ENCODE measurements around the gene ALG14. TPM values are rescaled to one million over a fixed set of nuclear protein-coding genes. Genes with fewer than 3 reads are reported as not detected.
A peak's percentile ranks its signal among the peaks of the same experiment; 100 is the strongest.
"Not testable (repeated sequence)": the region's sequence is repeated elsewhere in the genome, so short reads cannot be mapped to it uniquely, and the experiment has no call there.

The ALG14 gene
- total and polyA plus RNA-seq, 2 experiments from 2014 or later: 2.7 to 8.2 TPM

- Histone ChIP-seq H3K36me3 (no peaks in the 10 kb centered on the region), H3K4me1 (ENCODE audit: low read depth) (peaks cover 10% of the 10 kb centered on the region), H3K4me3 (no peak overlapping the region), H3K9me3 (ENCODE audit: low read depth) (no peaks in the 10 kb centered on the region), H3K27me3 (no peaks in the 10 kb centered on the region), H3K27ac (no peak overlapping the region)
- no peak for TF ChIP-seq CTCF (IDR thresholded peaks at IDR 0.05; ENCODE audit: low read depth, low read length)
- peak in 1 of 2 donors; percentile 82 for DNase-seq (ENCODE audit: low read depth in 1 of 2, low spot score in 1 of 2)
These were observed 49.2 kb downstream of the ALG14 start for GRCh38 chr1:95023399-95024043.

- no peak for TF ChIP-seq CTCF (IDR thresholded peaks at IDR 0.05; ENCODE audit: low read depth, low read length)
- no peaks in the 10 kb centered on the region for H3K27me3 ChIP-seq
- no peaks in the 10 kb centered on the region for H3K36me3 ChIP-seq
- H3K4me1 ChIP-seq (ENCODE audit: low read depth): peaks cover 10% of the 10 kb centered on the region
- no peaks in the 10 kb centered on the region for H3K9me3 ChIP-seq (ENCODE audit: low read depth)
- no peak for DNase-seq (ENCODE audit: low read depth in 1 of 2, low spot score in 1 of 2)
- no peak overlapping the region for H3K27ac ChIP-seq
- H3K4me3 ChIP-seq: no peak overlapping the region
These were observed 50.2 kb downstream of the ALG14 start for GRCh38 chr1:95022644-95022926.

- DNase-seq (ENCODE audit: low read depth in 1 of 2, low spot score in 1 of 2): no peak
- Histone ChIP-seq H3K4me1 (ENCODE audit: low read depth) (peaks cover 10% of the 10 kb centered on the region), H3K4me3 (no peak overlapping the region), H3K27me3 (no peaks in the 10 kb centered on the region), H3K9me3 (ENCODE audit: low read depth) (no peaks in the 10 kb centered on the region), H3K27ac (no peak overlapping the region), H3K36me3 (no peaks in the 10 kb centered on the region)
- TF ChIP-seq CTCF (IDR thresholded peaks at IDR 0.05; ENCODE audit: low read depth, low read length): no peak
These were observed 50.7 kb downstream of the ALG14 start for GRCh38 chr1:95021805-95022643.

- Histone ChIP-seq H3K27ac (no peak overlapping the region), H3K27me3 (no peaks in the 10 kb centered on the region), H3K4me3 (no peak overlapping the region), H3K4me1 (ENCODE audit: low read depth) (peaks cover 10% of the 10 kb centered on the region), H3K9me3 (ENCODE audit: low read depth) (no peaks in the 10 kb centered on the region), H3K36me3 (no peaks in the 10 kb centered on the region)
- TF ChIP-seq CTCF (IDR thresholded peaks at IDR 0.05; ENCODE audit: low read depth, low read length): no peak
- no peak for DNase-seq (ENCODE audit: low read depth in 1 of 2, low spot score in 1 of 2)
These were observed 51.6 kb downstream of the ALG14 start for GRCh38 chr1:95021119-95021518.

GRCh38 chr1:95019466-95019865 is 53.3 kb downstream of the ALG14 start:
- not testable (repeated sequence) for H3K4me3 ChIP-seq; H3K9me3 ChIP-seq (ENCODE audit: low read depth); DNase-seq (ENCODE audit: low read depth in 1 of 2, low spot score in 1 of 2); H3K27ac ChIP-seq; H3K36me3 ChIP-seq; H3K27me3 ChIP-seq
- H3K4me1 ChIP-seq (ENCODE audit: low read depth): peaks cover 10% of the 10 kb centered on the region

Data from cardiac muscle cell (in vitro differentiated cells and primary cell).